NCI-H146 treated with DMSO at 0.1 percent for 48 hours (cell line): ENCODE results near the gene ZBTB43.
"Not testable (repeated sequence)": the region's sequence is repeated elsewhere in the genome, so short reads cannot be mapped to it uniquely, and the experiment has no call there.

Source experiments
- DNase-seq: peaks from one replicate; lab custom pipeline; 2025; ENCODE audit not compliant: unreplicated experiment; lab: John Stamatoyannopoulos, UW

Gene ZBTB43

GRCh38 chr9:126788634-126789349 lies 16.0 kb upstream of the ZBTB43 start:
- DNase-seq: no peak

DNA sequence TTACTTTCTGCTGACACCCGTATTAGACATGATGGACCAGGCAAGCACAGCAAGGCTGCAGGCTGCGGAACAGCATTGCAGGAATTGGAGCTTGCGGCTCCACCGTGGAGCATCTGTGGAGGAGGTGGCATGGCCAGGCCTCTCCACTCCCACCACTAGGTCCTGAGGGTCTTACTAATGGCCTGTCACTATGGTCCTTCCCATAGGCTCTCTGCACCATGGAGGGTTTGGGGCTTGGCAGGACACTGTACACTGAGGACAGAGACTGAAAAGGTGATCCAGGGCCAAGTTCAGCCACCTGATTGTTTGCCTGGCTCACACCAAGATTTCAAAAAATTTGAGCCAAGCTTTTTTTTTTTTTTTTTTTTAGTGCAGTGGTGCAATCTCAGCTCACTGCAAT lies 14.3 kb upstream of the ZBTB43 start:
- DNase-seq: no peak

DNA sequence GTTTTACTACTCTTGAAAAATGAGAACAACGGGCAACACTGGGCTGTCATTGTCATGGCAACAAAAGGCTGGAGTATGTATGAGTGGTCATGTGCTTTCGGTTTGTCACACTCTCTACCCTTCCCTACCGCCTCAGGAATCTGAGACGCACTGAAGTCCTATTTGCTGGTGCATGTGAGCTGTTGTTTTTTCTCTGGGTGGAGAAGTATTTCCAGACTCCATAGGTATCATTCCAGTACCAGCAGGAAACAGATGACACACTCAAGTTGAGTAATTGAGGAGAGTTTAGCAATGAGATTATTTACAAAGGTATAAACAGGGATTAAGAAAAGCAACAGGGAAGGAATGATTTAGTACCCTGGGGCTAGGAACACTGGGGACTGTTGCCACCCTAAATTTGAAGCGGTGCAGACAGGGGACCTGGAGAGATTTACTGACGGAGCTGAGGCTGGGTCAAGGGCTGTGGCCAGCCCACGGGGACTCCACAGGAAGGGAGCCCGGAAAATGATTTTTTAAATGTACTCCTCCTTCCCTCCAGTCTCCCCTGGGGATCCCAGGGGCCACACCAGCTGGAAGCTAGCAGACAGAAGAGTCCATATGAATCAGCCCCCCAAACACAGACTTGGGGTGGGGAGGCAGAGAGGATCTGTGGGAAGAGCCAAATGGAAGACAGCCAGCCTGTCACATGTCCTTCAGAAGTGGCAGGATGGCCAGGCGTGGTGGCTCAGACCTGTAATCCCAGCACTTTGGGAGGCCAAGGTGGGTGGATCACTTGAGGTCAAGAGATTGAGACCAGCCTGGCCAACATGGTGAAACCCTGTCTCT lies 13.2 kb upstream of the ZBTB43 start:
- no peak for DNase-seq

DNA sequence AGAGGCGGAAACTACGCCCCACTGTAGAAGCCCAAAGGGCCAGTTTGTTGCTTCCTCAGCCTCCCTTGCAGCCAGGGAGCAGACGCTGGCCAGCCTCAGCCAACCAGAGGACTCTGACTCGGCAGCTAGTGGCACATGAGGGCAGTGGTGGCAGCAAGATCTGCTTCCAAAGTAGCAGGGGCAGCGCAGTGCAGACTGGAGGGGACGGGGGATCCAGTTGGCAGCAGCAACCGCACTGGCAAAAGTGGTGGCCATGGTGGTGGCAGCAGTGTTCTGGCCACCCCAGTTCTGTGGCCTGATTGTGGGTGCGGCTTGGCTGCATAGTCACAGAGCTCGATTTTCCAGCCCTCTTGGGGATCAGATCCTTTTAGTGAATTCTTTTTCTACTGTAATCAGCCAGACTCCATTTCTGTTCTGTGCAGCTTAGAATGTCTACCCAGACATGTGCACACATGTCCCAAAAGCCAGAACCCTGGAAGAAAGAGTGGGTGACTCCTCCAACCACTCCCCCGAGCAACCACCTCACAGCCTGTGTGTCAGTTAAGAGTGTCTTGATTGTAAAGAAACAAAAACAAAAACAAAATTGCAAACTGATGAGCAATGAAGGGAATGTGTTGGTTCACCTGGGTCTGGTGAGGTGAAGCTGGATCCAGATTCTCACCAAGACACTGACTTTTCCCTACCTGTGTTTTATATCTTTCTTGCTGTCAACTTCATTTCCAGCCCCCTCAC lies 11.0 kb upstream of the ZBTB43 start:
- no peak for DNase-seq

- no peak for DNase-seq
Observed at GRCh38 chr9:126794441-126794840, 10.4 kb upstream of the ZBTB43 start.

DNA sequence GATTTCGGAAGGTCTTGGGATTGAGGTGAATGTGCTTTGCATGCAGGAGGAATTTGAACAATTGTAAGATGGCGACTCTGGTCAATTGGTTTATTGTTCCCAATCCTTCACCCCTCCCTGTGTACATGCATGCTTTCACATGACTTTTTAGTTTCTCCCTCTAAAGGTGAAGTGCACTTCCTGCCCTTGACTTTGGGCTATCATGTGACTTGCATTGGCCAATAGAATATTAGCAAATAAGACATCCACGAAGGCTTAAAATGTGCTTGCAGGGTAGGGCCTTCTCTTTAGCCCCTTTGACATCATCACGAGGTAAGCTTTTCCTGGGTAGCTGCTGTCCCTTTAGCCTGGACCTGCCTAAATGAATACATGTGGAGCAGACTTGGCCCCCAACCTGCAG lies 8.1 kb upstream of the ZBTB43 start:
- no peak for DNase-seq

DNA sequence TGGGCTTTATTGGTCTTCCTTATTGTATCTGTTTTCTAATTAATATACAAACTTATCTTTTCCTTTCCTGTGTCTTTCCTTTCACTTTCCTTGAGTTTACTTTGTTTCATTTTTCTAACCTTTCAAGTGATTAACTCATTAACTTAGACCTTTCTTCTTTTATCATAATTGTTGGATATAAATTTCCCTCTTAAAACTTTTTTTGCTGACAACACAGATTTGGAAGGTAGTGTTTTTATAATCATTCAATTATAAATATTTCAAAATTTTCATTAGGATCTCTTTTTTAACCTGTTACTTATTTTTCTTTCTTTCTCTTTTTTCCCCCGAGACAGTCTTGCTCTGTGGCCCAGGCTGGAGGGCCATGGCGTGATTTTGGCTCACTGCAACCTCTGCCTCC lies 6.9 kb upstream of the ZBTB43 start:
- no peak for DNase-seq

DNA sequence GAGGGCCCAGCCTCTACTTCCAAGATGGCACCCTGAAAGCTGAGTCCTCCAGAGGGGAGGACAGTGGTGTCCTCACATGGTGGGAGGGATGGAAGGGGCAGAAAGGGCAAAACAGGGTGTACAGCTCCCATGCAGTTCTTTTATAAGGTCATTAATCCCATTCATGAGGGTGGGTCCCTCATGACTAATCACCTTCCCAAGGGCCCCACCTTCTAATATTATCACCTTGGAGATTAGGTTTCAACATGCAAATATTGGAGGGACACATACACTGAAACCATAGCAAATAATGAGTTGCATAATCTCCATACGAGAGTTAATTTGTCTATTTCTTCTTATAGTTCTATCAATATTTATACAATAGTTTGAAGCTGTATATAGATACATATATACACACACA lies 5.8 kb upstream of the ZBTB43 start:
- no peak for DNase-seq

DNA sequence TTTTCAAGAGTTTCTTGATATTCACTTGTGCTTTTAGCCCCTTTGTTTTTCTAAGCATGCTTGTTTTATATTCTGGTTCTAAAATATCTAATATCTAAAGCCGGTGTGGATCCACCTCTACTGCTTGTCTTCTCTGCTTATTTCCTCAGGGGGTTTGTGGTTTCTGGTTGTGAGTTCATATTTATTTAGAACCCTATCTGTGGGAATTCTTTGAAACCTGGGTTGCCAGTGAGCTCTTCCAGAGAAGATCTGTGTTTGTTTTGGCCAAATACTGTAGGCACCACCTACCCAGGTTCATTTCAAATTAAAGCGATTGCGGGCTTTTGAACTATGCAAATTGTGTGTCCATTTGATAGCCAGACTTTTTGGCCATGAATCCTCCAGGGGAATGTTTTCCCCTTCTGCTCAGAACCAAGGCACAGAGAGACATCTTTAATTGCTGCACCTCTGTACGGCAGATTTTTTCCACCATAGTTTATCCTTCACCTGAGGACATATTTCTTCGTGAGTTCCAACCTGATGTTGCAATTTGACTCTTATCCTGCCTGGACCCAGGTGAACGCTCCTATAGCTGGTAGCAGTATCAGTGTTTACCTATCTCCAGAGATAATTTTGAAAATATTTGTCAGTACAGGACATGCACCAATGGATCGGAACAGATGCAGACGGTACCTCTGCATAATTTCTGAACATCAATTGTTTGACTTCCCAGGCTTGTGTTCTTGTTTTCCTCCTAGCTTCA lies 2.4 kb upstream of the ZBTB43 start:
- DNase-seq: no peak

- DNase-seq: no peak
Observed at GRCh38 chr9:126804198-126804695, 593 bp upstream of the ZBTB43 start.

DNA sequence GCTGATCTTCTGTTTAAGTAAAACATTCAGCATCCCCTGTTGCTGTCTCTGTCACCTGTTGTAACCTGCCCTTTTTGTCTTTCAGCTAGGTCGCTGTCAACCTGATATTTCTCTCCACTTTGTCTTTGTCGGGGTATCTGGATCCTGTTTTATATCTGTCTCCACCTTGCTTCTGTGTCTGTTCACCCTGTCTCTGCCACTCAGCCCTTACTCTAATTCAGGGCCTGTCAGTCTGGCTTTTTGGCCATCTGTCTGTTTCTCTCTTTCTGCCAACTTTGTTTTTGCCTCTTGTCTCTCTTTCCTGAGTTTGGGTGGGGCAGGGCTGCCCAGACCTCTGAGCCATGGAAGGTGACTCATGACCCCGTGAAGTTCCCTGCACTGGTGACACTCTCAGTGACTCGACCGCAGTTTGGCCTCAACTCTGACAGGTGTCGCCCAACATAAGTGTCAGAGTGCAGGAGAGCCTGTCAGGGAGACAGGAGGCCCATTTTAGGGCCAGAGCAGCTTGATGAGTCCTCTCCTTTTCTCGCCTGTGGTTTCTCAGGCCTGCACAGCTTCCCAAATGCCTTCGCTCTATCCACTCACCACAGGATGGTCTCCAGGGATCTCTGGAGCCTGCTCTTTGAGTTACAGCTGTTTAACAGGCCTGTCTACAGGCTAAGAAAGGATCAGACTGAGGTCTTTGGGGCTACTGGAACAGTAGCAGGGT lies 868 bp downstream of the ZBTB43 start:
- no peak for DNase-seq

- DNase-seq: no peak
Observed at GRCh38 chr9:126806336-126806735, 1.5 kb downstream of the ZBTB43 start.

DNA sequence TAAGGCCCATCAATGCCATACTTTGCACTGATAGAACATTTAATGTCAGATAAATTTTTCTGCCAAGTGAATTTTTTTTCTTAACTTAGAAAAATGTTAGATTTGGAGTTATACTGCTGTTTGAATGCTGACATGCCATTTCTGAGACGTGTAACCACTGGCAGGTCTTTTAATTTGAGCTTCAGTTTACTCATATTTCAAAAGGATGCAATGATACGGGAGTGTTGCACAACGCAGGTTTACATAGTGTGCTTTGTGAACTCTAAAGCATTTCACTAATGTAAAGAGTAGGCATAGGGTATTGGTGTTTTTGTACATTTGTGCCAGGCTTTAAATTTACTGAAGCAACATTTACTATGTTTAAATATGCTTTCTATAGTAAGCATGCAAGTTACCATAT lies 4.2 kb downstream of the ZBTB43 start:
- no peak for DNase-seq

DNA sequence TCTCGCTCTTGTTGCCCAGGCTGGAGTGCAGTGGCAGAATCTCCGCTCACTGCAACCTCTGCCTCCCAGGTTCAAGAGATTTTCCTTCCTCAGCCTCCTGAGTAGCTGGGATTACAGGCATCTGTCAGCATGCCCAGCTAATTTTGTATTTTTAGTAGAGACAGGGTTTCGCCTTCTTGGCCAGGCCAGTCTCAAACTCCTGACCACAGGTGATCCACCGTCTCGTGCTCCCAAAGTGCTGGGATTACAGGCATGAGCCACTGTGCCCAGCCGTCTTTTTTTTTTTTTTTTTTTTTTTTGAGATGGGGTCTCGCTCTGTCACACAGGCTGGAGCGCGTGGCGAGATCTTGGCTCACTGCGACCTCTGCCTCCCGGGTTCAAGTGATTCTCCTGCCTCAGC lies 5.4 kb downstream of the ZBTB43 start:
- DNase-seq: not testable (repeated sequence)

- DNase-seq: no peak
Observed at GRCh38 chr9:126813072-126813471, 8.2 kb downstream of the ZBTB43 start.

DNA sequence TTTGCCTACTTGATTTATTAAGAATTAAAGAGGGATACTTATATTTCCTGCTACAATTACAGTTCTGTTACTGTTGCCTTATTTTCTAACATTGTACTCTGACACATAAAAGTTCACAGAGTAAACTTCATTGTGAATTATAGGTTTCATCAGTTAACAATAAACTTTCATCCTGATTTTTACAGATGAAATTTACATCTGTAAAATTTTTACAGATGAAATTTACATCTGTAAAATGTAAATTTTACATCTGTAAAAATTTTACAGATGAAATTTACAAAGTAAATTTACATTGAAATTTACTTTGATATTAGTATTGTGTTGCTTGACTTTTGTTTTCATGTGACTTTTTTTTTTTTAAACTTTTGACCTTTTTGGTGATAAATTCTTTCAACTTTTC lies 9.3 kb downstream of the ZBTB43 start:
- DNase-seq: no peak

- not testable (repeated sequence) for DNase-seq
Observed at GRCh38 chr9:126817615-126818014, 12.8 kb downstream of the ZBTB43 start.

DNA sequence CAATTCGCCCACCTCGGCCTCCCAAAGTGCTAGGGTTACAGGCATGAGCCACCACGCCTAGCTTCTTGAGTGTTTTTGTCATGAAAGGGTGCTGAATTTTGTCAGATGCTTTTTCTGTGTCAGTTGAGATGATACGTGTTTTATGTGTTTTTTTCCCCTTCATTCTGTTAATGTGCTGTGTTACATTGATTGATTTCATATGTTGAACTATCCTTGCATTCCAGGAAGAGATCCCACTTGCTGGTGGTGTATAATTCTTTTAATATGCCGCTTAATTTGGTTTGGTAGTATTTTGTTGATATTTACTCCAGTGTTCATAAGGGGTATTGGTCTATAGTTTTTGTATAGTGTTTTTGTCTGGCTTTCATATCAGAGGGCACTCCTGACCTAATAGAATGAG lies 13.6 kb downstream of the ZBTB43 start:
- no peak for DNase-seq

- no peak for DNase-seq
Observed at GRCh38 chr9:126819482-126819881, 14.6 kb downstream of the ZBTB43 start.

GRCh38 chr9:126822278-126822677 lies 17.4 kb downstream of the ZBTB43 start:
- no peak for DNase-seq
